Measurements from ENCODE around the gene IQCF2. TPM values are rescaled to one million over a fixed set of nuclear protein-coding genes. Genes with fewer than 3 reads are reported as not detected.

IQCF2 gene
- total and polyA plus RNA-seq, 2 donors (not counting 3 experiments of a cell fraction or from before 2014, with no cell fraction given), result not detected

- no peaks in the 10 kb centered on the region for H4K20me1 ChIP-seq (replicated peaks; ENCODE audit: control insufficient read depth, extremely low read depth, insufficient read depth, low read length)
- FAIRE-seq, result no peak
- ChIA-PET CTCF (no interaction called here), POLR2A (no interaction called here)
- intact Hi-C loops (cut with micrococcal nuclease), result no loop called here
- no peak overlapping the region for H3K9ac ChIP-seq (replicated peaks; ENCODE audit: extremely low read depth, insufficient read depth, low read length)
- no peak overlapping the region for H3K27ac ChIP-seq (ENCODE audit: insufficient read depth, low read depth, low read length)
- no peak overlapping the region for H3K4me3 ChIP-seq (replicated peaks in 1 of 3; ENCODE audit: insufficient read depth in 1 of 3, low read depth in 1 of 3, low read length in 3 of 3)
- H3K9me3 ChIP-seq (replicated peaks; ENCODE audit: control insufficient read depth, insufficient read depth, low read length), result no peaks in the 10 kb centered on the region
- DNase-seq (ENCODE audit: low read depth, low spot score), result no peak
- dilution Hi-C loops (cut with MboI; ENCODE audit: extremely low pct_ligation_motif_present, low sequenced_read_pairs), result no loop called here
- H3K79me2 ChIP-seq (ENCODE audit: control insufficient read depth, insufficient read depth, low read length), result no peaks in the 10 kb centered on the region
- TF ChIP-seq POLR2A (IDR thresholded peaks at IDR 0.05; ENCODE audit: low read depth, low read length) (no peak), MYC (IDR thresholded peaks at IDR 0.05; ENCODE audit: low read depth, low read length) (no peak), EZH2 (IDR thresholded peaks at IDR 0.05; ENCODE audit: borderline replicate concordance, low read depth, low read length, severe bottlenecking) (no peak), FOS (IDR thresholded peaks at IDR 0.05; ENCODE audit: borderline replicate concordance, insufficient read depth, low read length) (no peak), CTCF (IDR thresholded peaks at IDR 0.05; ENCODE audit: extremely low read depth in 1 of 2, insufficient read depth in 1 of 2, low read depth in 1 of 2, low read length in 2 of 2) (no peak), JUN (IDR thresholded peaks at IDR 0.05; ENCODE audit: borderline replicate concordance, insufficient read depth, insufficient read length, low read depth) (no peak), POLR2AphosphoS5 (IDR thresholded peaks at IDR 0.05; ENCODE audit: insufficient read depth, low read depth, low read length) (no peak), MAX (IDR thresholded peaks at IDR 0.05; ENCODE audit: insufficient read depth, insufficient read length) (no peak), GATA2 (IDR thresholded peaks at IDR 0.05; ENCODE audit: insufficient read depth, insufficient read length, low read depth, low read length) (no peak)
- H2AFZ ChIP-seq (ENCODE audit: low read depth, low read length), result no peak overlapping the region
- H3K36me3 ChIP-seq (ENCODE audit: control insufficient read depth in 2 of 2, extremely low read depth in 1 of 2, insufficient read depth in 2 of 2, low read length in 2 of 2), result no peaks in the 10 kb centered on the region
- no peak overlapping the region for H3K4me2 ChIP-seq (ENCODE audit: insufficient read depth, low read length)
- BruUV-seq (replicated peaks), result no TSS peak
- H3K9me1 ChIP-seq (replicated peaks; ENCODE audit: control insufficient read depth, extremely low read depth, insufficient read depth, low read length), result no peaks in the 10 kb centered on the region
- H3K4me1 ChIP-seq (ENCODE audit: control insufficient read depth, extremely low read depth, insufficient read depth, low read length), result no peaks in the 10 kb centered on the region
- peaks cover 0 to 10% of the 10 kb centered on the region in 2 experiments for H3K27me3 ChIP-seq (ENCODE audit: control insufficient read depth in 2 of 2, insufficient read depth in 2 of 2, low read length in 2 of 2)
Measured at GRCh38 chr3:51886447-51886846, 25.0 kb downstream of the IQCF2 start.
